UCSD-AML1 (cell line): ENCODE data around the gene CH25H.
"Not testable (repeated sequence)": the region's sequence is repeated elsewhere in the genome, so short reads cannot be mapped to it uniquely, and the experiment has no call there.

Experiments
- DNase-seq: peaks from one replicate; lab custom pipeline; 2025; ENCODE audit not compliant: unreplicated experiment; lab: John Stamatoyannopoulos, UW

Gene CH25H

DNA sequence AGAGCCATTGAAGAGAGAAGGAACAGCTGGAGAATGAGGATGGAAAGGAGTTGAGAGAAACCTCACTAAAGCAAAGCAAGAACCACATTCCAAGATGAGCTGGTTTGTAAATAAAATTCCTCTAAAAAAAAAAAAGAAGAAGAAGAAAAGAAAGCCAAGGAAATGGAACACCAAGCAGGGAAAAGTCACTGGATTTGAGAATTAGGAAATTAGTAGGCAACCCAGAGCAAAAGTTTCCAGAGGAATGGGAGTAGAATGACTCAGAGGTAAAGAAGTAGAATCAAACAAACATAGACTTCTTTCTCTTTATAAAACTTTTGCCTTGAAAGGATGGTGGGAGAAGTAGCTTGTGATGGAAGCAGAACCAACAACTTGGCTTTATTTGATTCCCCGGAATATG is 3.9 kb downstream of the CH25H start:
- no peak for DNase-seq

DNA sequence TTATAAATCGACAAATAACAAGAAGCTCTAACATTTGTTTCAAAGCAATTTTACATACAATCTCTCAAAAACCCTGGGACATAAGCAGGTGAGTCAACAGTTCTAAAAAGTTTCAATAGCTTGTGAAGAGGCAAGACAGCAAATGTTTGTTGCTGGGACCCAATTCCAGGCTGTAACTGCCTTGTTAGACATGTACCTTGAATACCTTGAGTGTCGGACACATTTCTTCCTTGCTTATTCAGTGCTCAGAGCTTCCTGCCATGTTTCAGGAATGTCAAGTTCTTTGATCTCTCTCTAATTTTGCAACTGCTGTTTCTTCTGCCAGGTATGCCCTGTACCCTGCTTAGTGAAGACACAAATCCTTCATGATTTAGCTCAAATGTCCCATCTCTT is 5.1 kb downstream of the CH25H start:
- no peak for DNase-seq

DNA sequence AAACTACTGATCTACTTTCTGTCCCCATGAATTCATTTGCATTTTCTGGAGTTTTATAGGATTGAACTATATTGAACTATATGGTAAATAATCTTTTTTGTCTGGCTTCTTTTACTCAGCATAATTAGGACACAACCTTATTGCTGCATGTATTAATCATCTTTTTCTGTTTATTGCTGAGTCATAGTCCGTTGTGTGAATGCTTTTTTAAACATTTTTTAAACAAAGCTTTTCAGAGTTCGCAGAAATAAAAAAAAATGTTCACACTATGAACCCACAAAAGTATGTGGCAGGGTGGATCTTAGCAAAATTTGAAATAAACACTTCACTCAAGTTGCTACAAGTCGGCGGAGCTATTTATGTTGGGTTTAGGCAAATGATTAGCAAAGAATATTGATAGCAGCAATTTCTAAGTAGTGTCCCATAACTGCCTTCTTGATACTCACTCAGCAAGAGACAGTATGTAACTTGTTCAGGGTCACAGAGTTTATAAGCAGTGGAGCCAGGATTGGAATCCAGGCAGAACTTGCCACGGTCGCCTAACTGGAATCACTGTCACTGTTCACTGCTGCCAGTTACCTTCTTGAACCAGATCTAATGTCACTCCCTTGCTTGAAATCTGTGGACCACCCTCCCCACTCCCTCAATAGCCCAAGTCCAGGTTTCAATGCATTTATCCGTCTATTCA is 5.6 kb downstream of the CH25H start:
- no peak for DNase-seq

DNA sequence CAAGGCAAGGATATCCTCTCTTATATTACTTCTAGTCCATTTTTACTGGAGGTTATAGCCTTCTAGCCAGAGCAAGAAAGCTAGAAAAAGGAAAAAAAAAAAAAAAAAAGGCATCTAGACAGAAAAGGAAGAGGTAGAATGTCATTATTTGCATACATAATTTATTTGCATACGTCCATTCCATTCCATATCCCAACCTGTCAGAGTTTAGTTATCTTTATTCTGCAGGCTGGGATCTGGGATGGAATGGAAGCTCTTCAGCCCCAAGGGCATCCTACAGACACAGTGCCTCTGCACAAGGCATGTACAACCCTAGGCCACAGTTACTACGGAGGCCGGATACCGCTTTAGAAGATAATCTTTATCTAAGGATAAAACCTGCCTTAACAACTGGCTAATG is 9.6 kb downstream of the CH25H start:
- no peak for DNase-seq

DNA sequence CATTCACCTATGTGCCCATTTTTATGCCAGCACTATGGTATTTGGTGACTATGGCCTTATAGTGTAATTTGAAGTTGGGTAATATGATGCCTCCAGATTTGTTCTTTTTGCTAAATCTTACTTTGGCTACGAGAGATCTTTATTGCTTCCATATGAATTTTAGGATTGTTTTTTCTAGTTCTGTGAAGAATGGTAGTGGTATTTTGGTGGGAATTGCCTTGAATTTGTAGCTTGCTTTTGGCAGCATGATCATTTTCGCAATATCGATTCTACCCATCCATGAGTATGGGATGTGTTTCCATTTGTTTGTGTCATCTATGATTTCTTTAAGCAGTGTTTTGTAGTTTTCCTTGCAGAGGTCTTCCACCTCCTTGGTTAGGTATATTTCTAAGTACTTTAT is 15.8 kb downstream of the CH25H start:
- DNase-seq = not testable (repeated sequence)

DNA sequence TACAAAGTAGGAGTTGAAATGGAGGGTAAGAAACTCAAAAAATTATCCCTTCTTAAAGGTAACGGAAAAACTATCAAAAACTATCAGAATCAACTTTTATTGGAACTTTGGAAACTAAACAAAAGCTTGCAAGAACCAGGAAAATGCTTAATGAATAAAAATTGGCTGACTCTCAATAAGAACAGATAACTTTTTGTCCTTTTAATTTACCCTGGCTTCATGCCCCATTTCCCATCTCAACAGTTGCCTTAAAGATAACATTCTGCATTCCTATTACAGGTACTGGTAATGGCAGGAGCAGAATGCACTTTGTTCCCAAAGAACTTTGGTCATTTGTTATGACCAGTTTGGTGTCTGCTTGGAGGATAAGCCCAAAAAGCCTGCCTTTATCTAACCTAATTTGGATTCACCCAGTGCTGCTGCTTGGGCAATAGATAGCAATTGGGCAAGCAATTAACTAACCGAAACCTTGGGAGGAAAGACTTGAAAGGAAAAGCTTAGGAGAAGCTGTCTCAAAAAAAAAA is 17.8 kb downstream of the CH25H start:
- no peak for DNase-seq

DNA sequence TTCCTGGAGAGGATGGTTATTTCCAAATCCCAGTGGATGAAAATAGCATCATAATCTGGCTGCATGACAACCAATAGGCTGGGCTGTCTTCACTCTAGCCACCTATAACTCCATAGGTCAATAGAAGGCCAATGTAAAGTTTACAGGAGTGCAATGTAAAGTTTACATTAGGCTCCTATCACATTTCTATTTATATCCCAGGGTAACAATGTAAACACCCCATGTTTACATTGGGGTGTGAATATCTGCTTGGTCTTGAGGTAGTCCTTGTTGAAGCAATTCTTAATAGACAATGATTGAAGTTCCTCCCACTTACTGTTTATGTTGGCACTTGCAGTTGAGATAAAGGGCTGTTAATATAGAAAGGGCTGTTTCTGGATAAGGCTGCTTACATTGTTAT is 21.5 kb downstream of the CH25H start:
- DNase-seq = no peak

DNA sequence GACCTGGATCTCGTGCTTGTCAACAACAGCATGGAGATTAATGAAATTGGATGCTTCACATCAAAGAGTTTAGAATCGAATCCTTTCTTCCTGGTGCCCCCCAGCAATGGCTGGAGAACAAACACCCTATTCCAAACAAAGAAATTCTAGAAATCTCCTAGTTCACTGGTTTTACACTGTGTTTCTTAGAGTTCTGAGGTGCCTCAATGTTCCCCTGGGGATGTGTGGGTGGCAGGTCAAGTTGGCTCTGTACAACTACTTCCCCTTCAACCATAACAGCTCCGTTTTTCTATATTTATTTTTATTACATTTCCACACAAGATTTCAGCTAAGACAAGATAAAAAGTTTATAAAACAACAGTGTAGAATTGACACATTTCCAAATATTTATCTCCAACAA is 22.5 kb downstream of the CH25H start:
- no peak for DNase-seq

DNA sequence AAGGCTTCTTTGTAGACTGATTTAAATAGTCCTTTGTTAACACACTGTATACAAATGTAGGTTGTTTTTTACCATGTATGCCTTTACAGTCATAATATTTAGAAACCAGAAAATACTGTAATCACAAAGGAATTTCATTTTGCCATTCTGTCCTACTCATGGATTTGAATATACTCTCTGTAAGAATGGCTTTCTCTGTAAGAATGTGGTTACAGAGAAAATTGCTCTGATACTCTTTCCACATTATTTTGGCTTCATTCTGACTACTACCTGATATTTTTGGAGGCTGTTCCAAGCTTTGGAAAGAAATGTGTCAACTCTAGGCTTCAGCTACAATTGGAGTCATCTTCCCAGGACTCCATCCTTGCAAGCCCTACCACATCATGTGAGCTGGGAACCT is 23.5 kb downstream of the CH25H start:
- no peak for DNase-seq

DNA sequence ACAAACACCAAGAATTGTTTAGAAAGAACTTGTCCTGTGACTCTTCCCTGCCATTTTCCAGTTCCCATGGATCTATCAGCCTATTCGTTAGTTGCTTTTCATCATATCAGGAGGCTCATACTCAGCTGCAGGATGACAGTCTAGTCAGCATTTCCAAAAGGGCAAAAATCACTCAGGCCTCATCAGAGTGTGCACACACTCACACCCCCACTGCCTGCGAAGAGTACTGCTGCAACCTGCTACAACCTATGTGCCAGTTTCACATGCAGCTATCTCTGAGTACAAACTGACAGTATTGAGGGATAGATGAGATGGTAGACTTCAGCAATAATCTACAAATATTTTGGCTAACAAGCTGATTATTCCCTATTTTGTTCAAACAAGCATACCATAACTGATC is 24.2 kb downstream of the CH25H start:
- no peak for DNase-seq

DNA sequence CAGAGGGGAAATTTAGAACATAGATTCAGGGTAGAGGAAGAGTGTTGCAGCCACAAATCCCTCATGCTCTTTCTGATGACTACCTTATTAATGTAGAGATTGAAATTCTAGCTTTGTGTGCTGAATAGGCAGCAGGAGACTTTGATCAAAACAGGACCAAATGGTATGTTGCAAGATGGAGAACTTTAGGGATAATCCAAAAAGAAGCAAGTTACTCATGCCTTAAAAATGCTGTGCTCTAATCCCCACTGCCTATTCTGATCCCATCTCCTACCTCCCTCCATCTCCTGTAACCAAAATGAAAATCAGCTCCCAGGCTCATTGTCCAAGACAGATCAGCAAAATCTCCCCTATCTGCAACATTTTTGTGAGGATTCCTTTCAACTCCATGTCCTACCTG is 31.3 kb downstream of the CH25H start:
- no peak for DNase-seq

DNA sequence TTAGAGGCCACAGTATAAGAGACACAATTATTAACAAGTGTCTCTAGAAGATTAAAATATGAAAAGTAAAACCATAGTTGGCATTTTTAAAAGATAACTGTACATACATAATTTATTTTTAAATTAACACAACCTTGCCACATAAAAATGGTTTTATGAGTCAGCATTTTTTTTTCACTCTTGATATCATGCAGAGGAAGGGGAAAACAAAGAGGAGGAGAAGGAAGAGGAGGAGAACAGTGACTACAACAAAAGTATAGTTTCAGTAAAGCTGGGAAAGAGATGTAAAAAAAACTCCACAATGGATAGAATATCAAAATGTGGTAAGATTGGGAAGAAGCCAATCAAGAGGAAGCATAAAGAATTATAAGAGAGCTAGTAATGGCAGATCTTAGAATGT is 34.0 kb downstream of the CH25H start:
- no peak for DNase-seq

DNA sequence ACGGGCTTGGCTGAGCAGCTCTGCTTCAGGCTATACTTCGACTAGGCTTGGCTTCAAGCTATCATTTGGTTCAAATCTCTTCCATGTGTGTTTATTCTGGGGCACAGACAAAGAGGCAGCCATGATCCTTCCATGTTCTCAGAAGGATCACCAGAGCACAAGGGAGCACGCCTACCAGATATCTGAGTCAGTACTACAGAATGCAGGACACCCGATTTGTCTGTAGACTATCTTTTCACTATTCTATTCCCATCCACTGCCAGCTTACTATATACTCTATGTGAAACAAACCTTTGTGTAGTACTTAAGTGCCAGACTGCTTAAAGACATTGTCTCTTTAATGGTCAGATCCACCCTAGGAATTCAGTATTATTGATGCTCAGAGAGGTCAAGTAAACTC is 35.1 kb downstream of the CH25H start:
- no peak for DNase-seq

DNA sequence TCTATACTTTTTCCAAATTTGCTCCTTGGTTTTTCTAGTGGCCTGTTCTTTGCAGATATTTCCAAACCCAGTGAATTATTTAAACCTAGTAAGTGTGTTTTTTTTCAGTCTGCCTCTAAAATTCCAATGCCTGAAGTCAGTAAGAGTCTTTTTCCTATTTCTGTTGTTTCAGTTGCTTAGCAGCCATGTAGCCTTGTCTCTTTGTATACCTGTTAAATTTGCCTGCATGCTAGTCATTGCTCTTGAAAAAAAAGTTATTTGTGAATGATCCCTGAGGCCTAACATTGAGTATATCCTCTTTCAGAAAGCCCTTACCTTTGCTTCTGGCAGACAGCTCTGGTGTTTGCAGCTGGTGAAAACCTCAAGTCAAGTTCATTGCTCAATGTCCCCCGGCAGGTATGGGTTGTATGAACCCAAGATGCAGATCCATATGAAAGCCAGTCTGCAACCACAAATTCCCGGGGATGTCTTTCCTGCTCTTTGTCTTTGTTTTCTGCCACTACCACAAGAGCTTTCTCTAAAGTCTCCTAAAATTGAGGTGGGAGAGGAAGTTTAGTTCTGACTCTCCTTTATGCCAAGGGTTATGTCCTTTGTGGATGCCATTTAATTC is 35.7 kb downstream of the CH25H start:
- no peak for DNase-seq

DNA sequence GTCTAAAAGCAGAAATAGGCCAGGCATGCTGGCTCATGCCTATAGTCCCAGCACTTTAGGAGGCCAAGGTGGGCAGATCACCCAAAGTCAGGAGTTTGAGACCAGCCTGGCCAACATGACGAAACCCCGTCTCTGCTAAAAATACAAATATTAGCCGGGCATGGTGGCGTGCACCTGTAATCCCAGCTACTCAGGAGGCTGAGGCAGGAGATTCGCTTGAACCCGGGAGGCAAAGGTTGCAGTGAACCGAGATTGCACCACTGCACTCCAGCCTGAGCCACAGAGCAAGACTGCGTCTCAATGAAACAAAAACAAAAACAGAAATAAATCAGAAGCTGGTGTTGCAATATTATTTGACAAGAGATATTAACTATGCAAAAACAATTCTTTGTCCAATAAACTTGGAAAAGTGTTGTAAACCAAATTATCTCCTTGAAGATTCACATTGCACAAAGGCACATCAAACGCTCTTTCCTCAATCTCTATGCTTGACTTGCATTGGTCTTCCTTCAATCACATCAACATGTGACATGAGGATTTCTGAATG is 38.7 kb downstream of the CH25H start:
- not testable (repeated sequence) for DNase-seq

DNA sequence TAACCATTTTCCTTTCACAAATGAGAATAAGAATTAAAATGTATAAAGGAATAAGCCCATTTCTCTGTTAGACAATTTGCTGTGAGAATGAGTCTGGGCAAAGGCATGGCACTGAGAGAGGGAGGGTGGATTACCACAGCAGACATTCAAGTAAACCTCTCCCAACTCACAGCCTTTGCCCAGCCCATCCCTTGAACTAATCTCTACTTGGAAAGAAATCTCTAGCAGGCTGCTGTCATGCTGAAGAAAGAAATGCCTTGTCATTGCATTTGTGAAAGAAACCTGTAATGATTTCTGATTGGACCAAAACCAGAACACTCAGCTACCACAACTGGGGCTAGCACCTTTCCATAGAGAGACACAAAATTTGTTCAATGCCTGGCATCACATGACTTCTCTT is 39.2 kb downstream of the CH25H start:
- DNase-seq = no peak

DNA sequence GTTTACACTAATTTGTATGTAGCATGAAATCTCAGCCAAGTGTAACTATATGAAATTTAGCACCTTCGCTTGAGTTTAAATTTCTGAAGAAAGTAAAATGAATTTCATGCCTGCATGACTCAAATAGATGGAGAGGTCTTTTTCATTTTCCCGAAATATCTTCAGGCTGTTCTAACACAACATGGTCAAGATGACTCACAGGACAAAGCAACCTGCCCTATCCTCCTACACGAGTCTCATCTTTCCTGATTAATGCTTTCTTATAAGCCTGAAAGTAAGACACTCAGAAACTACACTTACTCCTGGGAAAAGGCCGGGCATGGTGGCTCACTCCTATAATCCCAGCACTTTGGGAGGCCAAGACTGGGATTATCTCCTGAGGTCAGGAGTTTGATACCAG is 41.2 kb downstream of the CH25H start:
- DNase-seq = no peak

DNA sequence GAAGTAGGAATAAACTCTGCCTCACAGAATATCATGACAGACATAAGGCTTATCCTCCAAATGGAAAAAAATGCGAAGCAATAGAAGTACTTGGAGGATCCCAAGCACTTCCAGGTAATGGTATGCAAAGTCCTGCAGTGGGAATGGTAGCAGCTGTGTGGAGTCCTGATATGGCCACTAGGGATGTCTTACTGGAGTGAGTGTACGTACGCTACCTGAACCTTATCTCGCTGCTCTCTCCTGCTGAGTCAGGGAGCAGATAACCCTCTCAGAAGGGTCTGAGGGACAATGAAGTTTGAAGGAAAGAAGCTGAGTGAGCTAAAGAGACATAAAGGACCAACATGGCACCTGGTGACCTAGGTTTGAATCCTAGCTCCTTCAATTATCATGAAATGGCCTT is 42.2 kb downstream of the CH25H start:
- no peak for DNase-seq

DNA sequence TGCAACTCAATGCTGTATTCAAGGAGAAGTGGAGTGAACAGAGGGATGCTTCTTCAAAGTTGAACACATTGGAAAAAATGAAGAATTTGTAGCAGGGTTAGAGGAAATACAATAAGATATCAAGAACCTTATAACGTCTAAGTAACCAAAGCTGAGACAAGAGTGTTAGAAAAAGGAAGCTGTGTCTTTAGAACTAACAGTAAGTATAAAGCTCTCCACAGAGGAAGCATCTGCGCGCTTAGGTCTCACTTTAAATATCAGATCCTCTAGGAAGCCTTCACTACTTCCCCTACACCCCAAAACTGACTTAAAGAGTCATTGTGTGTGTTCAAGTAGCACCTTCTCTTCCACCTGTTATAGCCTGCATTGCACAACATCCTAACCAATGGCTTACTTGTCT is 43.0 kb downstream of the CH25H start:
- DNase-seq = no peak

DNA sequence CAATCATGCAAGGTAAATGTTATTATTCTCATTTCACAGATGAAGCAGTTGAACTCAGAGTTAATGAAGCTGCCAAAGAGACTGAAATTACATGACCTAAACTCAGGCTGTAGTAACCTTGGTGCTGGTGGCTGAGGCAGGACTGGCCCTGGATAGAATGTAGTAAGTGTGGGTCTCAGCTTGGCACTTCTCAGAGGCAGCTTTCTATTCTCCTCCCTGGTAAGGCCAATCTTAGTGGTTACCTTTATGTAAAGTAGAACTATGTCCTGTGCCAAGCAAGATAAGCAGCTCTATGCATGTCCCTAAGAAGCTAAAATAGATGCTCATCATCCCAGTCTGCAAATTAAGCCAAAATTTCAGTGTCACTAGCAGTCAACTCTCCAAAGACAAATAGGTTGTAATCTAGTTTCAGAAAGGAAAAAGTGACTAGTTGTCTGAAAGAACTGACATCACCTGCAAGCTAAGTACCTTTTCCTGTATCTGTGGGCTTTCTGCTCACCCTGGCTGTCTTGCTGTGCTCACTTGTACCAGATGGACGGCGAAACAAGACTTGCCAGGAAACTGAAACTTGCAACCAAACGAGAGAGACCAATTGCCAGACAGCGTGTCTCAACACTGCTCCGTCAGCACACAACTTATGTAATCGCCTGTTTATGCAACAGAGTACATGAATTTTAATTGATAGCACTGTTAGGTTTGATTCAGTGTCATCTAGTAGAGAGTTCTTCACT is 43.7 kb downstream of the CH25H start:
- DNase-seq = no peak

DNA sequence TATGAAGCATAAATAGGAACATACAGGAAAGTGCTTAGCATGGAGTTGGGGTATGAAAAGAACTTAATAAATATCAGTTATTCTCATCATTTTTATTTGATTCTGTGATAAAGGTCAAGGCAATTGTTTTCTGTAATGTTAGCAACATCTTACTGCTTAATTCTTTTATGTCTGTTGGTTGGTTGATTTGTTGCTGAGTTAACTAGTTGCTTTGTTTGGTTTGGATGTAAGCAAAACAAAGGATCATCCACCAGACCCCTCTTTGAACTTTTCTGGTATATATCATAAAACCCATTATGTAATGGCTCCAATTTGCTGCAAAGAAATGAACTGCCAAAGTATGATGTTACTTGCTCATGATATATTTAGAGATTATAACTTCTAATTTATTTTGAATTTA is 44.5 kb downstream of the CH25H start:
- DNase-seq = no peak

DNA sequence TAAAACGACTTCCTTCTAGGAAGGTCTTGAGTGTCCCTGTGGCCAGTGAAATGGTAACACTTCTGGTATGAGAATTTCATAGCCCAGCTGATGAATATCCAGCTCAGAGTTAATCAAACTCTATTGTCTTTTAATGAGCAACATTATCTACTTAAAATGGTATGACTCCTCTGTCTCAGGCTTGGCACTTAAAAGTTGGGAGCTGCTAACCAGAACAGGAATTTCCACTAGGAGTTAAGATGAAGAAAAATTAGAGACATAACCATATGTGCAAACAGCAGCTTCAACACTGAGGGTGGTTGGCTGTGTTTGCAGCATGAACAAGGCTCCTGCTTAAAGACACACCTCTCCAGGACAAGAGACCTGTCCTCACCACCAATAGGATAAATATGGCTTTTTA is 46.8 kb downstream of the CH25H start:
- DNase-seq = no peak
